MM.1S (cell line): ENCODE measurements around the gene ODAD4.

Source experiments
- CTCF ChIP-seq: fragments of 300-600 bp; sonication (generic); IDR thresholded peaks from 2 replicates; pipeline ENCODE4 v1.5.1; 2016; ENCODE audit warnings: antibody characterized with exemption, low read length, mixed read lengths
- EZH2 ChIP-seq: fragments of 300-600 bp; sonication (generic); optimal IDR thresholded peaks from 2 replicates; pipeline ENCODE3; 2017; ENCODE audit warnings: low read depth, mild to moderate bottlenecking, antibody characterized with exemption, low read length, mixed read lengths
- EZH2phosphoT487 ChIP-seq: fragments of 300-600 bp; sonication (generic); IDR thresholded peaks from 2 replicates; pipeline ENCODE4 v1.6.1; 2018; ENCODE audit warnings: antibody characterized with exemption, low read length

DNA sequence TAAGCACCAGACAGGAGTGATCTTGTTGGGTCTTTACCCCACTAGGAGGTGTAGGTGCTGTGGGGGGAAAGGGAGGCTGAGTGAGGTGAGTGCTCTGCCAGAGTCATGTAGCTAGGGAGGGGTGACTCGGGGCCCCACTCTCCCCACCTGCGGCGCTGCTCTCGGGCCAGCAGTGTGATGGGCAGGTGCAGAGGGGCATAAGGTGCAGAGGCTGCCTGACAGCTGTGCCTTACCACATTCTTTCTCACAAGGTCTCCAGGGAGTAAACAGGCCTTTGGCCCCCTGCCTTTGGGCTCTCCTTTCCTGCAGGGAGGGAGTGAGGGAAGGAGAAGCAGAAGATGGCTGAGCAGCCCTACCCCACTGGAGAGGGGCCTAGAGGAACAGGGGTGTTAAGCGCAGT, 31.7 kb downstream of the ODAD4 start:
- TF ChIP-seq CTCF (no peak), EZH2 (no peak), EZH2phosphoT487 (no peak)
